IPS-18c (cell line): ENCODE data around the gene CPED1.

Source experiments
- H3K4me3 ChIP-seq: 2 replicates; pipeline ENCODE4 v1.7.0; 2013; ENCODE audit warnings: low read depth, mild to moderate bottlenecking, low read length, moderate library complexity; ENCODE audit not compliant: insufficient read depth
- H3K9me3 ChIP-seq: one replicate; pipeline ENCODE4 v1.6.1; 2013; ENCODE audit warnings: mild to moderate bottlenecking, low read length, moderate library complexity; ENCODE audit not compliant: control insufficient read depth, insufficient read depth

The CPED1 gene

DNA sequence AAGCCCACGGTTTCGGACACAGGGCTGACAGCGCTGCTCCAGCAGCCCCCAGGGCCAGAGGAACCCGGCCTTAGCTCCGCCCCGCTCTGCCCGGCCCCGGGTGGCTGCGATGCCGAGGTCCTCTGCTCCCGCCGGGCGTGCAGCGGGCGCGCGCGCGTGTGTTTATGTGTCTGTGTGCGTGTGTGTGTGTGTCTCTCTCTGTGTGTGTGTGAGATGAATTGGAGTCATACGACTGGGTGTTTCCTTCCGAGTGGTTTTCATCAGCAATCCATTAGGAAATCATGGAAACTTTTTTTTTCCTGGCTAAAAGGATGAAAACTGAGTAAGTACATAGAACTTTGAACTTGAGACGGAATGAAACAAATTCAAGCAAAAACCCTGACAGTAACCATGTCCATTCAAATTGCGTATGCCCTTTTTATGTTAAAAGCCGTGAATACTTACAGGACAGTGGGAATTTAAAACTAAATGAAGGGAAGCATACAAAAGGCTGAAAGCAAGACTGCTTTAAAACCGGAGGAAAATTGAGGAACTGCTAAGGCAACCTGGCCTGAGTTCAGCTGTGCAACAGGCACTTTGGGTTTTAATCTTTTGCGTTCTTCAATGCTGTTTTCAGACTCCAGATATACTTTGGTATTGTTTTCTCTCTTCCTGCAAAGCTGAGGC is at the start of gene CPED1:
TSS of gene CPED1 (plus strand) at position 121 of the 666 bp plus-strand sequence. CDS start 911 bp downstream, outside the sequence.
- Histone ChIP-seq H3K9me3 (no peaks in the 10 kb centered on the region), H3K4me3 (peak within 1 kb of the TSS; percentile 35; the same call in 1 of the 2 replicates)

DNA sequence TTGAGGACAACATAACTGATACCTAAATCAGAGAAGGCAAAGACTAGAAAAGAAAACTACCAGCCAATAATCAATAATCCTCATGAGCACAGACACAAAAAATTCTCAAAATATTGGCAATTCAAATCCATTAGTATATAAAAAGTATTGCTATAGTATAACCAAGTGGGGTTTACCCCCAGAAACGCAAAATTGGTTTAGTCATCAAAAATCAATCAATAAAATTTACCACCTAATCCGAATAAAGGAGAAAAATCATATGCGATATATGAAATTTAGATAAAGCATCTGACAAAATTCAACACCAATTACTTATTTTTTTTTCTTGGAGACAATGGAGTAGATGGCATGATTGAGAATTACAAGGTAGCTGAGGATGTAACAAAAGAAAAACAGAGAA is 49.2 kb upstream of the CPED1 start:
- no peaks in the 10 kb centered on the region for H3K9me3 ChIP-seq
- no peak overlapping the region for H3K4me3 ChIP-seq

DNA sequence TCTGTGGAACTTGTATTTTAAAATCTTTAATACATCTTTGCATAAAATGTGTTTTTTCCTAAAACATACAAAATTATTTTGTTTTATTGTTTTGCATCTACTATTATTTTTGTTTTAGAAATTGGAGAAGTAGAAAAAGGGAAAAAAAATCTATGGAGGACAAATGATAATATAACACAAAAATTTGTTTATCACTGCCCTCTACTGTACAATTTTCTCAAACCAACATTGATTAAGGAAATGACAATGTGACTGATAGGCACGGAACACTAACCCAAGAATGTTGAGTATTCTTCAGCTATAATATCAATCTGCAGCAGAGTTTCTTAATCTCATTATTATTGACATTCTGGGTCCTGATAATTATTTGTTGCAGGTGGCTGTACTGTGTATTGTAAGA is 47.4 kb upstream of the CPED1 start:
- H3K4me3 ChIP-seq: no peak overlapping the region
- no peaks in the 10 kb centered on the region for H3K9me3 ChIP-seq

DNA sequence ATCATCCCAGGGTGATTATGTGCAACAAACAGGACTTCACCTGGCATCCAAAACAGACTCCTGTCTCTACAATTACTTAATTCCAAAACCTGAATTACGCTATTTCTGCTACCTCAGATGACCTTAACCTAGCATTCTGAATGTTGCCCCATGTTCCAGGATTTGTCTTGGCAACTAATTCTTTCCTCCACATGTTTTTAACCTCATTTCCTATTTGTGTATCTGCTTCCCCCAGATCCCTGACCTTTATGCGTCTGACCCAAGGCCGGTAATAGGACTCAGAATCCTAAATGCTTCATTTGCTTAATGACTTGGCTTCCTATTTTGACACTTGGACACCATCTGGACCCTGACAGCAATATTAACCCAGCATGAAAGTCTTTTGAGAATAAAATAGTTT is 46.7 kb upstream of the CPED1 start:
- Histone ChIP-seq H3K4me3 (no peak overlapping the region), H3K9me3 (no peaks in the 10 kb centered on the region)

DNA sequence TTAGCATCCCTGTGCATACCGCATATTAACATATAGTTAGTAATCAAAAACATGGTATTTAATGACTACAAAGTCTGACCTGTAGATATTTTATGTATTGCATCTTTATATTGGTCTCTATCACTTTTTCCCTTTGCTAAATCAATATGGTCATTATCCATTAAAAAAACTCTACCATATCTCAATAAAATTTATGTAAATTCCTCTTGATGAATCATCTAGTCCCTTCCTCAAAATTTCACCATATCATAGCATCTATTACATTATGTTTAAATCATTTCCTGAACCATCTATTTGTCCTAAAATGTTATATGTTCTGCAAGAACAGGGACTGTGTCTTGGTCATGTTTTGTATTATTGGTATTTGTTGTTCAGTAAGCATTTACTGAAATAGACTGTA is 45.6 kb upstream of the CPED1 start:
- Histone ChIP-seq H3K4me3 (no peak overlapping the region), H3K9me3 (no peaks in the 10 kb centered on the region)

DNA sequence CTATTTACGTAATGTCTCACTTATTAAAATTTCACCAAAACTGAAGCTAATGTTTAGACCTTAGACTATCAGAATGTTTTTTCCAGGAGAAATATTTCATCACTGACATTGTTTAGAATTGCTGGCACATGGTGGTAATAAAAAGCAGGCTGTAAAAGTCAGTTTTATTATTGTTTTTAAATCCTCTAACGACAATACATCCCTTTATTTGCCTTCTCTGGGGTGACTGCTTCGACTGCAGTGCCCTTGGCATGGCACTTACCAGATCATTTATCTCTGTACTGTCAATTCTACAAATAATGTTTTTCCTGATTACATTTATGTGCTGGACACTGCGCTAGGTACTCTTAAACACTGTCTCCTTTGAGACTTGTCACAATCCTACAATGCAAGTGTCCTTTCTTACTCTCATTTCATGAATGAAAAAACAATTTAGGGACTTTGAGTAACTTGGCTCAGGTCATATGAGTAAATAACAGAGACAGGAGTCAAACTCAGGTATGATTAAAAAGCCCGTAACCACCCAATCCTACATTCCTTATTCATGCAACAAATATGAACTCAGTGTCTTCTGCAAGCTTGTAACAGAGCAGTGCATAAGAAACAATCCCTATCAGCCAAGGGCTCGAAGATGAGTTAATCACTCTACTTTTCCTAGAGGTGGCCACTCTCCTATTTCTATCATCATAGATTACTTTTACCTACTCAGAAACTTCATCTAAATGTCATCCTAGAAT is 43.5 kb upstream of the CPED1 start:
- no peak overlapping the region for H3K4me3 ChIP-seq
- H3K9me3 ChIP-seq: no peaks in the 10 kb centered on the region

DNA sequence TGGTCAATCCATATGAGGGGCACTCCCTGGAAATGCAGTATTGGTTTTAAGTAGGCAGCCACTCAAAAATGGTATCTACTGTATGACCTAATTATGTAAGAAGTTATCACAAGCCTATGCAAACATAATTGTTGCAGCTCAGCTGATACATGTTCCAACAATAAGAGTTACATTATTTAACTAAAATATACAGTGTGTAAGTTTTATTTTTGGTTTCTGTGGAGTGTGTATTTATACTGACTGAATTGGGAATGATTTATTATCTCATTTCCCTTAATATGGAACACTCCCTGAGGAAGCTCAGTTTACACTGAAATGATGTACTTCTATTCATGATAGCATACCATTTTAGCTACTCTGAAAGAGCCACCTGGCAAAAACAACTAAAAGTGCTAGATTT is 40.5 kb upstream of the CPED1 start:
- no peaks in the 10 kb centered on the region for H3K9me3 ChIP-seq
- no peak overlapping the region for H3K4me3 ChIP-seq

DNA sequence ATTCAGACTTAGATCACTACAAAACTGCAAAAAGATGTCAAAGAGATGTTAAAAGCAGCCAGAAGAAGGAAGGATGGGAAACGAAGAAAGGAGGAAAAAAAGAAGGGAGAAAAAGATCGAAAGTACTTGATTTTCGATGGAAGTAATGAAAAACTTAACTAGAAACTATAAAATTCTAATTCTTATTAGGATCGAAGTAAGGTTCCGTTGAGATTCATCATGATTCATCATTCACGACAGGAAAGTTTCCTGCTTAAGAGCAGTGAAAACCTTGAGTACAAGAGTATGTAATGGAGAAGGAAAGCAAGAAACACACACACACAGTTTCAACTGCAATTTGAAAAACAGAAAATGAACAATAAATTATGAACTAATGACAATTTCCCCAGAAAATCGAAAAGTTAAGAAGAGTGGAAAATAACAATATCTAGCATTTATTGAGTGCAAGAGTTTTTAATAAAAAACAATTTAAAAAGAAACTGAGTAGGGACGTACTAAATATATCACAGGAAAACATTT is 39.1 kb upstream of the CPED1 start:
- Histone ChIP-seq H3K9me3 (no peaks in the 10 kb centered on the region), H3K4me3 (peak overlapping the region; percentile 53; the same call in 1 of the 2 replicates)

DNA sequence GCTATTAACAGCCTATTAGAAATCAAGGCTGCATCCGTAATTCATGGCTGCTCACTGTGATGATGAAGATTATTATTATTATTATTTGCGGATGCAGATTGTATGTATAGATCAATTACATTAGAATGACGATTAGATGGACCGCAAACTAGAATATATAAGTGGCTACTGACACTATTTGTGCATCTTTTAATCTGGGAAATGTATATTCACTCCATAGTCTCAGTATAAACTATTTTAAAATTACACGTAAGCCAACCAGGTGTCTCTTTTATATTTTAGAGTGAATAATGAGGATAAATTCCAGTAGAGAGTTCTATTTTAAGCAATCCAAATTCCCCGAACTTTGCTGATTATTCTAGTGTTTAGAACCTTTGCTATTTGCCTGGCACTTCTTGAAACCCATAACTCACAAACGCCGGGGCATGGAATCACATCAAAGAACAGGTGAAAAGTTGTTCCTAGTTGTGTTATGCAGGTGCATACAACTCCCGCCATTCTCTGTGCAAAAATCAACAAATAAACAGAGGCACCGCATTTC is 38.4 kb upstream of the CPED1 start:
- Histone ChIP-seq H3K9me3 (no peaks in the 10 kb centered on the region), H3K4me3 (peak overlapping the region; percentile 53)

DNA sequence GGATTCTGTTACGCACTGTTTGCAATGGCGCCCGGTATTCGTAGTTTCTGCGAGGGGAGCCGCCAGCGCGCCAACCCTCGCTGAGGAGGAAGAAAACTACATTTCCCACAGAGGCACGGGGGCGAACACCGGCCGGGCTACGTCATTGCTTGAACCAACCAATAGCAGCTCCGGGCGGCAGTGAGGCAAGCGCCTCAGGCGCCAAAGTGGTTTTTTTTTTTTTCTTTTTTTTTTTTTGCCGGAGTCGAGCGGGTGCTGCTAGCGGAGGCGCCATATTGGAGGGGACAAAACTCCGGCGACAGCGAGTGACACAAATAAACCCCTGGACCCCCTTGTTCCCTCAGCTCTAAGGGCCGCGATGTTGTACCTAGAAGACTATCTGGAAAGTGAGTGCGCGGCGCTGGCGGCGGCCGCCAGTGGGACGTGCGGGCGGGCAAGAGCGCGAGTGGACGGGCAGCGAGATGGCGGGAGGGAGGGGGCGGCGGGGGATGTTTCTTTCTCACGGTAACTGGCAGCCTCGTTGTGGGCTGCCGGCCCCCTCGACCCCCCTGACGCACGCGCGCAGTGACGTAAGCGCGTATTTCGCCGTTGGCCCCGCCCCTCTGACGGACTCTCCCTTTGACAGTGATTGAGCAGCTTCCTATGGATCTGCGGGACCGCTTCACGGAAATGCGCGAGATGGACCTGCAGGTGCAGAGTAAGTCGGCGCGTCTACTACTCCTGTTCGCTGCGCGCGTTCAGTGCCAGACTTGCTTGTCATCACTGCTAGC is 37.8 kb upstream of the CPED1 start, which contains the start of gene ING3:
TSS of gene ING3 (plus strand) at position 239 of the 770 bp plus-strand sequence. CDS start at position 359, 120 bp downstream.
- Histone ChIP-seq H3K4me3 (peak within 1 kb of the TSS; percentile 75), H3K9me3 (no peaks in the 10 kb centered on the region)

DNA sequence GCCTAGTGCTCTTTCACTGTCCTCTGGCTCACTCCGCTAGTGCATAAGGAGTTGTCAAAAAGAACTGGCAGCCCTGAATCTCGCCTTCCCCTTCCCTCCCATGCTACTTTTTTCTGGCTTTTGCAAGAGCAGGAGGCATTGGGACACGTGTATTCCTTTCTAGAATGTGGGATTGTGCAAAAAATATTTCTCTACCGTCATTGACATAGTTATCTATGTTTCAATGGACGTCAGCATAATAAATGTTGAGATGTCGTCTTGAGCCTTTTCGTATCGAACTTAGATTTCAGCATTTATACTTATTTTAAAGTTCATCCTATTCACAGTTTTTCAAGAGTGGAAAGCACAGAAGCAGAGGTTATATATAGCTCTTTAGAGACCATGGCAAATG is 37.2 kb upstream of the CPED1 start:
- peak overlapping the region; percentile 75 for H3K4me3 ChIP-seq
- no peaks in the 10 kb centered on the region for H3K9me3 ChIP-seq

DNA sequence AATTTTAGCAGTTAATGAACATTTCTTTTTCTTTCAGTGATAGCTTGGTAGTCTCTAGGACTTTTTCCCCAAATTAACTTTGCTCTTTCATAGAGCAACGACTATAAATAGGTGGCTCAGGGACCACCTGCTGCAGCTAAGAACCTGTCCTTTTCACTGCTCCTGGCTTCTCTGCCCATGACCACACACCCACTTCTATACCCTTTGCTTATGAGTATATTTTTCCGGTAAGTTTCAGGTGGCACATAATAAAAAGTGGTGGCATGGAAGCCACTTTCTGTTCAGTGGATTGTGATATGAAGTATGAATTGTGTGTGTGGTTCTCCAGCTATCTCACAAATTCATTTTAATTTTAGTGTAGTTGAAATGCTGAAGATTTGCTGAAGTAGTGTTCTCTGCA is 36.7 kb upstream of the CPED1 start:
- Histone ChIP-seq H3K4me3 (no peak overlapping the region), H3K9me3 (no peaks in the 10 kb centered on the region)

DNA sequence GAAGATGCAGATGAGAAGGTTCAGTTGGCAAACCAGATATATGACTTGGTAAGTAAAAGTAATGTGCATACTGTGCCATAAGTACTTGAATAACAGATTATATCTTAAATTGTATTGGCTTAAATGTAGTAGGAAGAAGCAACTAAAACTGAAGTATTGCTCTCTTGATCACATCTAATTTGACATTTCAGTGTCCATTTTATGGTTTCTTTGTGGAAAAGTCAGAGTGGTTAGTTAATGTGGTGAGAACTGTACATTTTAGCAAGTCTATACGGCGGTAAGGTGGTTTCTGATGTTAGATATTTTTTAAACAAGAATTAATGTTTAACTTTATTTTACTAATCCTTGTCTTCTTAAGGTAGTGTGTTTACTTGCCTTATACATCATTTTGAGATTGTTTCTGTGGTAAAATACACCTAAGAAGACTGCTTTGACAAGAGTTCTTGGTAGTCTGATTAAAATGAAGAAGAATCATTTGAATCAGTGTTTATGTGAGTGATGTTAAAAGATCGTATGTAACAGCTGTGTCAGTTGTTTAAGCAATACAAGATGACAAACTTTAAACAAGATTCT is 32.8 kb upstream of the CPED1 start:
- no peaks in the 10 kb centered on the region for H3K9me3 ChIP-seq
- no peak overlapping the region for H3K4me3 ChIP-seq

DNA sequence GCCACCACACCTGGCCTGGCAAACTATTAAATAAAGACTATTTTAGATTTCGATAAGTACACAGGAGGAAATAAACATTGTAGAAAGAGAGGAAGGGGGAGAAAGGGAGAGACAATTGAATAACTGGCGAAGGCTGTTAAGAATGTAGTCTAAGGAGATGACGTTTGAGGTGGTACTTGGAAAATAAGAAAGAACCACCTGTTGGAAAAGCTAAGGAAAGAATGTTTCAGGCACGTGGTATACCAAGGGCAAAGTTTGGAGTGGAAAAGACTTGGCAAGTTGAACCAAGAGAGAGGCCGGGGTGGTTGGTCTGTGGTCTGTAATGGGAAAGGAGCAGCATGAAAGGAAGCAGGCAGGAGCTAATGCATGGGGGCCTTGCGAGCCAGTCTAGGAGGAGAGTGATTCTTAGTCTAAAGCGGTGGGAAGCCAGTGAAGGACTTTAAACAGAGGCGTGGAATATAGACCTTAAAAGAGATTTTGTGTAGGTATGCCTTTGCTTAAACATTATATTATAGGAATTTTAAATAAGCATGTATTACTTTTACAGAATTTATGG is 28.5 kb upstream of the CPED1 start:
- Histone ChIP-seq H3K4me3 (no peak overlapping the region), H3K9me3 (no peaks in the 10 kb centered on the region)

DNA sequence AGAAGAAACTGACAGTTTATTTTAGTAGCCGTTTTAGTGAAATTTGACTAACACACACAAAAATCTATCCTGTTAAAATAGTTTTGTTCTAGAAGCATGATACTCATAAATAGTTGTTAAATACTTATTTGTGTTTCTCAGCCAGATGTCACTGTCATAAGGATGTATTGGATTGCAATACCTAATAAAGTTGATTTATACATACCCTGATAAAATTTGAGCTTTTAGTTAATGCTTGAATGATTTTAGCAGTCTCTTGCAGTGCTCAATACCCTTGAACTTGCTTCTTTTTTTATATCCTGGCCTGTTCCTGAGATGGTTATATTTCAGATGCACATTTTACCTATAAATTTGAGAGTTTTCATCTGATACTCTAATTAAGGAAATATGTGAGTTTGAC is 27.8 kb upstream of the CPED1 start:
- H3K4me3 ChIP-seq: no peak overlapping the region
- no peaks in the 10 kb centered on the region for H3K9me3 ChIP-seq

DNA sequence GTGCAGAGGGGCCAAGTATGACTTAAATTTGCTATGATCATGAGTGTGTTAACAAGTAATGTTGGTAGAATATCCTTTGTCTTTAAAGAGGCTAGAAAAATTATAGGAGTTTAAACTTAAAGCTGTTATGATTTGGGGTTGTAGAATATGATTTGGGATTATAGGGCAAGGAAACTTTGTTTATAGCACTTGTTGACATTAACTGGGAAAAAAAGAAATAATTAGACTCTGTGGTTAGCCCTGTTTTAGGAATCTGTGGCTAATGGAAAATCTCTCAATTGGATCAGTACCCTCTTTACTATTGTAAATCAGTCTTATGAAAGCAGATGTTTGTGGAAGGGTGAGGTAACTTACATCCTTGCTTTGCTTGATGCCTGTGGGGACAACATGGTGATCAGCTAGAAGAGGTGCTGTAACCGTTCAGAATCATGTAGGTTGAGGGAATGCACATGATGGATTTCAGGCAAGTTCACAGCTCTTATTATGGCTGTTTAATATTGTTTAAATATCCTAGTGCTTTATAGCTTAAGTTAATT is 26.8 kb upstream of the CPED1 start:
- Histone ChIP-seq H3K9me3 (no peaks in the 10 kb centered on the region), H3K4me3 (no peak overlapping the region)

DNA sequence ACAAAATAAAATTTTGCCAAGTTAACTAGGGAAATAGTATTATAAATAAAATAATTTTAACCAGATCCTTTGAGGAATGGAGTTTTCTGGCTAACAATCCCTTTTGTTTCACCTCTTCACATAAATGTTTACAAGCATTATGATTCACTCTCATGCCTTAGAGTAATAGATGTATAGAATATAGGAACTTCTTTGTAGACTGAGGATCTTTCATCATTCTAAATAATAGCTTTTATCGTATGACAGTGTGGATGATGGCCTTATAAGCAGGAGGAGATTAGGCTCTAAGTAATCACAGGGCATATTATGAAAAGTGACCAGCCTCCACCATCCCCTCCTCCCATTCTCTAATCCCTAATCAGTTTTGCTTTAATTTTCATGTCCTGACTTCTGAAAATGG is 24.4 kb upstream of the CPED1 start:
- H3K9me3 ChIP-seq: no peaks in the 10 kb centered on the region
- H3K4me3 ChIP-seq: no peak overlapping the region
